Neural cell (in vitro differentiated cells): ENCODE results near the gene SPEF1. TPM values are rescaled to one million over a fixed set of nuclear protein-coding genes. Genes with fewer than 3 reads are reported as not detected.
A peak's percentile ranks its signal among the peaks of the same experiment; 100 is the strongest.
"Not testable (repeated sequence)": the region's sequence is repeated elsewhere in the genome, so short reads cannot be mapped to it uniquely, and the experiment has no call there.

Source experiments
- H2AFZ ChIP-seq: fragments of 200-600, 300-800 bp; sonication (generic), shearing (Covaris generic); 2 replicates; pipeline ENCODE4 v1.6.0; 2014; ENCODE audit warnings: low read depth, mild to moderate bottlenecking, antibody characterized with exemption, low read length, moderate library complexity
- H3F3A ChIP-seq: fragments of 200-600 bp; shearing (Covaris generic); 2 replicates; pipeline ENCODE4 v1.6.1; 2016; ENCODE audit warnings: mild to moderate bottlenecking, moderate library complexity, mixed read lengths, antibody characterized with exemption, low read length; ENCODE audit not compliant: insufficient read depth, poor library complexity, severe bottlenecking
- H3K27ac ChIP-seq: fragments of 200-600, 300-800 bp; sonication (generic), shearing (Covaris generic); 2 replicates; pipeline ENCODE4 v1.5.1; 2014; ENCODE audit warnings: mild to moderate bottlenecking, low read length, moderate library complexity
- H3K27me3 ChIP-seq: fragments of 300-800, 200-600 bp; sonication (generic), shearing (Covaris generic); 2 replicates; pipeline ENCODE4 v1.6.0; 2014; ENCODE audit warnings: mild to moderate bottlenecking, low read depth, low read length, moderate library complexity; ENCODE audit not compliant: insufficient read depth
- H3K36me3 ChIP-seq: fragments of 300-800, 200-600 bp; sonication (generic), shearing (Covaris generic); 2 replicates; pipeline ENCODE4 v1.5.1; 2014; ENCODE audit warnings: mild to moderate bottlenecking, antibody characterized with exemption, low read length, moderate library complexity; ENCODE audit not compliant: insufficient read depth
- H3K4me2 ChIP-seq: fragments of 300-800, 200-600 bp; sonication (generic), shearing (Covaris generic); 2 replicates; pipeline ENCODE4 v1.6.0; 2014; ENCODE audit warnings: mild to moderate bottlenecking, low read length
- H3K4me3 ChIP-seq: fragments of 300-800, 200-600 bp; sonication (generic), shearing (Covaris generic); 2 replicates; pipeline ENCODE4 v1.5.1; 2014; ENCODE audit warnings: mild to moderate bottlenecking, low read length, moderate library complexity
- H3K79me2 ChIP-seq: fragments of 200-600 bp; shearing (Covaris generic); replicated peaks from 2 replicates; pipeline ENCODE4 v1.6.0; 2014; ENCODE audit warnings: mild to moderate bottlenecking, low read length, moderate library complexity; ENCODE audit not compliant: insufficient read depth
- H3K9ac ChIP-seq: fragments of 300-800, 200-600 bp; sonication (generic), shearing (Covaris generic); 2 replicates; pipeline ENCODE4 v1.6.1; 2016; ENCODE audit warnings: mild to moderate bottlenecking, low read length, mixed read lengths
- H3K9me2 ChIP-seq: fragments of 200-600 bp; shearing (Covaris generic); 2 replicates; pipeline ENCODE4 v1.6.1; 2016; ENCODE audit warnings: mild to moderate bottlenecking, low read length, mixed read lengths; ENCODE audit not compliant: insufficient read depth
- H3K9me3 ChIP-seq: fragments of 200-600, 300-800 bp; sonication (generic), shearing (Covaris generic); 2 replicates; pipeline ENCODE4 v1.6.1; 2016; ENCODE audit warnings: mild to moderate bottlenecking, mixed run types, low read length, moderate library complexity, mixed read lengths
- H4K20me1 ChIP-seq: fragments of 200-600 bp; shearing (Covaris generic); 2 replicates; pipeline ENCODE4 v1.6.1; 2016; ENCODE audit warnings: mild to moderate bottlenecking, mixed run types; ENCODE audit not compliant: insufficient read depth
- EP300 ChIP-seq: fragments of 450-650 bp; conservative IDR thresholded peaks from 2 replicates; pipeline ENCODE4 v1.6.1; 2014; ENCODE audit warnings: antibody characterized with exemption, mild to moderate bottlenecking, moderate library complexity; ENCODE audit not compliant: poor library complexity, severe bottlenecking
- EZH2 ChIP-seq: fragments of 200-600, 300-800 bp; shearing (Covaris generic), sonication (generic); IDR thresholded peaks from 2 replicates; pipeline ENCODE4 v1.6.1; 2014; ENCODE audit warnings: antibody characterized with exemption, low read length, borderline replicate concordance, mild to moderate bottlenecking; ENCODE audit not compliant: insufficient read depth, poor library complexity, severe bottlenecking
- MXI1 ChIP-seq: fragments of 450-650 bp; conservative IDR thresholded peaks from 2 replicates; pipeline ENCODE4 v1.6.1; 2014; ENCODE audit warnings: antibody characterized with exemption, mild to moderate bottlenecking; ENCODE audit not compliant: poor library complexity, severe bottlenecking
- POLR2AphosphoS5 ChIP-seq: IDR thresholded peaks from 2 replicates; pipeline ENCODE4 v1.6.1; 2012
- RAD21 ChIP-seq: fragments of 450-650 bp; conservative IDR thresholded peaks from 2 replicates; pipeline ENCODE4 v1.6.1; 2014; ENCODE audit warnings: antibody characterized with exemption, mild to moderate bottlenecking, moderate library complexity
- SMC3 ChIP-seq: fragments of 450-650 bp; conservative IDR thresholded peaks from 2 replicates; pipeline ENCODE4 v1.6.1; 2014; ENCODE audit warnings: antibody characterized with exemption, mild to moderate bottlenecking, moderate library complexity; ENCODE audit not compliant: poor library complexity
- TAF1 ChIP-seq: IDR thresholded peaks from 2 replicates; pipeline ENCODE4 v1.6.1; 2012; ENCODE audit warnings: low read depth
- polyA minus RNA-seq: library from RNA; depleted of rRNA, polyadenylated mRNA; stranded (reverse); fragments of >200 nt; gene quantifications from 2 replicates; pipeline ENCODE4 v1.2.3, GENCODE V29; 2014
- polyA plus RNA-seq: library from polyadenylated mRNA; depleted of rRNA; stranded (reverse); fragments of >200 nt; gene quantifications from 2 replicates; pipeline ENCODE4 v1.2.3, GENCODE V29; 2014
- TF ChIP-seq, protein P1 (sequence below): fragments of 450-650 bp; IDR thresholded peaks from 2 replicates; pipeline ENCODE4 v1.5.1; 2014; ENCODE audit warnings: antibody characterized with exemption, mild to moderate bottlenecking, moderate library complexity; ENCODE audit not compliant: poor library complexity, severe bottlenecking
- TF ChIP-seq, protein P2 (sequence below): IDR thresholded peaks from 2 replicates; pipeline ENCODE4 v1.6.1; 2012; ENCODE audit warnings: borderline replicate concordance

The SPEF1 gene, protein sequence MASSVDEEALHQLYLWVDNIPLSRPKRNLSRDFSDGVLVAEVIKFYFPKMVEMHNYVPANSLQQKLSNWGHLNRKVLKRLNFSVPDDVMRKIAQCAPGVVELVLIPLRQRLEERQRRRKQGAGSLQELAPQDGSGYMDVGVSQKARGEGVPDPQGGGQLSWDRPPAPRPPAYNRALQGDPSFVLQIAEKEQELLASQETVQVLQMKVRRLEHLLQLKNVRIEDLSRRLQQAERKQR
- polyA plus RNA-seq (0.58 and 2.8 TPM in 2 replicates), polyA minus RNA-seq (0.58 and 0.73 TPM in 2 replicates)

DNA sequence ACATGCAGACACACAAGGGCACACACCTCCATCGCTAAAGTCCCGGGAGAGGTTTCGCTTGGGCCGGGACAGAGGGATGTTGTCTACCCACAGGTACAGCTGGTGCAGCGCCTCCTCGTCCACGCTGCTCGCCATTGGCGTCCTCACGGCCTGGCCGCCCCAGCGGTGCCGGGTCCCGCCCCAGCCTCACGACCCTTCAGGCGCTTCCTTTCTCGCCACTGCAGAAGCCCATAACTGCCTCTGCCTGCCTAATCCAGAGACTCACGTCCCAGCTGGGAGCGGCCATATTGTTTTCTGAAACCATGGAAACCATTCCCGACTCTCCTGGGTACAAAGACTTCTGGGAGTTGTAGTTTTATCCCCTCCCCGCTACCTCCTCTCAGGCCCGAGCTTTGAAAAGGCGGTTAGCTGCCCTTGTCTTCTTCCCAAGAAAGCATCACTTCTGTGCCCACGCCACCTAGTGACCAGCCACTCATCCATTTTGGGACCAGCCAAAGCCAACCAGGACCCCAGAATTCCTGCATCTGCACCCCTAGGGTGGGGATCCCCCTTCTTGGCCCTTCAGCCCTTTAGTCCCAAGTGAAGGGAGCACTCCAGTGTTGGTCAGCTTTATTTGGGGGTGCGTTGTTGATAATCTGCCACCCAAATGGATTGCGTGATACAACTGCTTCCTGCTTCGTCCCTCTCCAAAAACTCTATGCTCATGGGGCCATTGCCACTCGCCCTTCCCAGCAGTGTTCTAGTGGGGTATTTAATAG is at the start of gene SPEF1:
SPEF1 (minus strand) TSS at position 296 of the 758 bp plus-strand sequence; CDS start at position 135, 161 bp downstream.
- H3K27me3 ChIP-seq = peaks cover 28% of the 10 kb centered on the region
- H3K9ac ChIP-seq = no peak within 1 kb of the TSS
- no peaks in the 10 kb centered on the region for H3F3A ChIP-seq
- TF ChIP-seq TAF1 (no peak), RAD21 (peak; percentile 35), MXI1 (peak; percentile 97), SMC3 (peak; percentile 60), POLR2AphosphoS5 (no peak), EZH2 (no peak), EP300 (no peak)
- TF ChIP-seq, protein P1, sequence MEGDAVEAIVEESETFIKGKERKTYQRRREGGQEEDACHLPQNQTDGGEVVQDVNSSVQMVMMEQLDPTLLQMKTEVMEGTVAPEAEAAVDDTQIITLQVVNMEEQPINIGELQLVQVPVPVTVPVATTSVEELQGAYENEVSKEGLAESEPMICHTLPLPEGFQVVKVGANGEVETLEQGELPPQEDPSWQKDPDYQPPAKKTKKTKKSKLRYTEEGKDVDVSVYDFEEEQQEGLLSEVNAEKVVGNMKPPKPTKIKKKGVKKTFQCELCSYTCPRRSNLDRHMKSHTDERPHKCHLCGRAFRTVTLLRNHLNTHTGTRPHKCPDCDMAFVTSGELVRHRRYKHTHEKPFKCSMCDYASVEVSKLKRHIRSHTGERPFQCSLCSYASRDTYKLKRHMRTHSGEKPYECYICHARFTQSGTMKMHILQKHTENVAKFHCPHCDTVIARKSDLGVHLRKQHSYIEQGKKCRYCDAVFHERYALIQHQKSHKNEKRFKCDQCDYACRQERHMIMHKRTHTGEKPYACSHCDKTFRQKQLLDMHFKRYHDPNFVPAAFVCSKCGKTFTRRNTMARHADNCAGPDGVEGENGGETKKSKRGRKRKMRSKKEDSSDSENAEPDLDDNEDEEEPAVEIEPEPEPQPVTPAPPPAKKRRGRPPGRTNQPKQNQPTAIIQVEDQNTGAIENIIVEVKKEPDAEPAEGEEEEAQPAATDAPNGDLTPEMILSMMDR = peak; percentile 51
- TF ChIP-seq, protein P2, sequence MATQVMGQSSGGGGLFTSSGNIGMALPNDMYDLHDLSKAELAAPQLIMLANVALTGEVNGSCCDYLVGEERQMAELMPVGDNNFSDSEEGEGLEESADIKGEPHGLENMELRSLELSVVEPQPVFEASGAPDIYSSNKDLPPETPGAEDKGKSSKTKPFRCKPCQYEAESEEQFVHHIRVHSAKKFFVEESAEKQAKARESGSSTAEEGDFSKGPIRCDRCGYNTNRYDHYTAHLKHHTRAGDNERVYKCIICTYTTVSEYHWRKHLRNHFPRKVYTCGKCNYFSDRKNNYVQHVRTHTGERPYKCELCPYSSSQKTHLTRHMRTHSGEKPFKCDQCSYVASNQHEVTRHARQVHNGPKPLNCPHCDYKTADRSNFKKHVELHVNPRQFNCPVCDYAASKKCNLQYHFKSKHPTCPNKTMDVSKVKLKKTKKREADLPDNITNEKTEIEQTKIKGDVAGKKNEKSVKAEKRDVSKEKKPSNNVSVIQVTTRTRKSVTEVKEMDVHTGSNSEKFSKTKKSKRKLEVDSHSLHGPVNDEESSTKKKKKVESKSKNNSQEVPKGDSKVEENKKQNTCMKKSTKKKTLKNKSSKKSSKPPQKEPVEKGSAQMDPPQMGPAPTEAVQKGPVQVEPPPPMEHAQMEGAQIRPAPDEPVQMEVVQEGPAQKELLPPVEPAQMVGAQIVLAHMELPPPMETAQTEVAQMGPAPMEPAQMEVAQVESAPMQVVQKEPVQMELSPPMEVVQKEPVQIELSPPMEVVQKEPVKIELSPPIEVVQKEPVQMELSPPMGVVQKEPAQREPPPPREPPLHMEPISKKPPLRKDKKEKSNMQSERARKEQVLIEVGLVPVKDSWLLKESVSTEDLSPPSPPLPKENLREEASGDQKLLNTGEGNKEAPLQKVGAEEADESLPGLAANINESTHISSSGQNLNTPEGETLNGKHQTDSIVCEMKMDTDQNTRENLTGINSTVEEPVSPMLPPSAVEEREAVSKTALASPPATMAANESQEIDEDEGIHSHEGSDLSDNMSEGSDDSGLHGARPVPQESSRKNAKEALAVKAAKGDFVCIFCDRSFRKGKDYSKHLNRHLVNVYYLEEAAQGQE = no peak
- no peaks in the 10 kb centered on the region for H3K36me3 ChIP-seq
- H3K79me2 ChIP-seq = peaks cover 10% of the 10 kb centered on the region
- no peak within 1 kb of the TSS for H2AFZ ChIP-seq
- H4K20me1 ChIP-seq = no peaks in the 10 kb centered on the region
- H3K9me2 ChIP-seq = no peaks in the 10 kb centered on the region
- peak within 1 kb of the TSS; percentile 67 for H3K4me3 ChIP-seq
- peak within 1 kb of the TSS; percentile 0 for H3K27ac ChIP-seq
- H3K4me2 ChIP-seq = peak within 1 kb of the TSS; percentile 67
- no peaks in the 10 kb centered on the region for H3K9me3 ChIP-seq

DNA sequence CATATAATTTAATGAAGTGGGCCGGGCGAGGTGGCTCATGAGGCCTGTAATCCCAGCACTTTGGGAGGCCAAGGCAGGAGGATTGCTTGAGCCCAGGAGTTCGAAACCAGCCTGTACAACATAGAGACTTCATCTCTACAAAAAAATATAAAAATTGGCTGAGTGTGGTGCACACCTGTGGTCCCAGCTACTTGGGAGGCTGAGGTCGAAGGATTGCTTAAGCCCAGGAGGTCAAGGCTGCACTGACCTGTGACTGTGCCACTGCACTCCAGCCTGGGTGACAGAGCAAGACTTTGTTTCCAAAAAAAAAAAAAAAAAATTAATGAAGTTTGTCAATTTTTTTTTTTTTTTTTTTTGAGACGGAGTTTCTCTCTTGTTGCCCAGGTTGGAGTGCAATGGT is 48.6 kb upstream of the SPEF1 start:
- H3K36me3 ChIP-seq, H3F3A ChIP-seq, H3K9me3 ChIP-seq, H3K27me3 ChIP-seq, H3K4me3 ChIP-seq, H3K9ac ChIP-seq, H4K20me1 ChIP-seq, H3K27ac ChIP-seq, H3K4me2 ChIP-seq, H2AFZ ChIP-seq, H3K79me2 ChIP-seq, H3K9me2 ChIP-seq: not testable (repeated sequence)
